ENCODE data around the gene AJM1.

- no peak for TF ChIP-seq POLR2A (IDR thresholded peaks at IDR 0.05)
- no peak for TF ChIP-seq CTCF (IDR thresholded peaks at IDR 0.05)
These were observed 35.6 kb upstream of the AJM1 start for GRCh38 chr9:136806631-136807201.

Data from ovary (tissue), 3 donors.